ENCODE measurements around the gene MLXIPL.

The MLXIPL gene

GRCh38 chr7:73649576-73649975 lies 25.3 kb upstream of the MLXIPL start:
- Histone ChIP-seq H3K27ac (no peak overlapping the region), H3K4me3 (no peak overlapping the region)
- DNase-seq (ENCODE audit: low spot score) = no peak
- no peak for TF ChIP-seq CTCF (IDR thresholded peaks at IDR 0.05)

- DNase-seq (ENCODE audit: low spot score) = no peak
- Histone ChIP-seq H3K27ac (no peak overlapping the region), H3K4me3 (no peak overlapping the region)
- TF ChIP-seq CTCF (IDR thresholded peaks at IDR 0.05) = no peak
Observed at GRCh38 chr7:73648593-73649332, 24.4 kb upstream of the MLXIPL start.

GRCh38 chr7:73647725-73648592 lies 23.6 kb upstream of the MLXIPL start:
- no peak for DNase-seq (ENCODE audit: low spot score)
- peak overlapping the region; percentile 70 for H3K4me3 ChIP-seq

GRCh38 chr7:73646785-73647724 lies 22.7 kb upstream of the MLXIPL start:
- TF ChIP-seq CTCF (IDR thresholded peaks at IDR 0.05) = no peak
- DNase-seq (ENCODE audit: low spot score) = no peak
- Histone ChIP-seq H3K27ac (no peak overlapping the region), H3K4me3 (peak overlapping the region; percentile 70)

More at GRCh38 chr7:73647725-73648592, 23.6 kb upstream of the MLXIPL start:
- no peak overlapping the region for H3K27ac ChIP-seq
- TF ChIP-seq CTCF (IDR thresholded peaks at IDR 0.05) = no peak

GRCh38 chr7:73645643-73646174 lies 21.4 kb upstream of the MLXIPL start:
- no peak for TF ChIP-seq CTCF (IDR thresholded peaks at IDR 0.05)

GRCh38 chr7:73644688-73645286 lies 20.5 kb upstream of the MLXIPL start:
- TF ChIP-seq CTCF (IDR thresholded peaks at IDR 0.05) = no peak
- no peak overlapping the region for H3K27ac ChIP-seq
- no peak overlapping the region for H3K4me3 ChIP-seq
- no peak for DNase-seq (ENCODE audit: low spot score)

More at GRCh38 chr7:73645643-73646174, 21.4 kb upstream of the MLXIPL start:
- Histone ChIP-seq H3K27ac (no peak overlapping the region), H3K4me3 (no peak overlapping the region)
- no peak for DNase-seq (ENCODE audit: low spot score)

Data from coronary artery (tissue), 2 donors.